SK-N-SH (cell line): ENCODE data around the gene CHCHD6. TPM values are rescaled to one million over a fixed set of nuclear protein-coding genes. Genes with fewer than 3 reads are reported as not detected.

Source experiments
- CTCF ChIA-PET: fragments of 300-600, 350-600 bp; formaldehyde crosslinking; extraction: SDS; loops from one replicate; lab custom pipeline; 2021; lab: Yijun Ruan, JAX
- POLR2A ChIA-PET: fragments of 350-600 bp; sonication (Branson Sonifier 250); formaldehyde crosslinking; extraction: SDS; loops from one replicate; lab custom pipeline; 2020; ENCODE audit warnings: antibody characterized with exemption, inconsistent platforms; lab: Yijun Ruan, JAX
- DNase-seq: peaks from one replicate; pipeline ENCODE4 v3.0.0; 2012
- H2AFZ ChIP-seq: fragments of 200-600 bp; sonication (generic); 2 replicates; pipeline ENCODE4 v1.8.1; 2016; ENCODE audit warnings: antibody characterized with exemption, mild to moderate bottlenecking, low read depth
- H3F3A ChIP-seq: fragments of 200-600 bp; sonication (generic); replicated peaks from 2 replicates; pipeline ENCODE3; 2016; ENCODE audit warnings: antibody characterized with exemption, mild to moderate bottlenecking; ENCODE audit not compliant: insufficient read depth
- H3K27ac ChIP-seq, 2 experiments: fragments of 200-500 bp in 1 of 2; fragments of 200-600 bp in 1 of 2; sonication (Bioruptor generic) in 1 of 2; sonication (generic), shearing (Covaris generic) in 1 of 2; 2 replicates each; pipeline versions ENCODE4 v1.5.1 to v1.6.1; 2014 to 2016; ENCODE audit warnings: low read depth in 2 of 2, inconsistent platforms in 1 of 2, low read length in 1 of 2, mild to moderate bottlenecking in 1 of 2, mixed read lengths in 1 of 2
- H3K27me3 ChIP-seq: fragments of 200-600 bp; sonication (generic), shearing (Covaris generic); 2 replicates; pipeline ENCODE4 v1.6.1; 2016; ENCODE audit warnings: mixed run types; ENCODE audit not compliant: insufficient read depth
- H3K36me3 ChIP-seq, 2 experiments: fragments of 200-500 bp in 1 of 2; fragments of 200-600 bp in 1 of 2; sonication (Bioruptor generic) in 1 of 2; sonication (generic) in 1 of 2; replicated peaks in 1 of 2; 2 replicates each; pipeline versions ENCODE3 to v1.5.1; 2014 to 2016; ENCODE audit warnings: low read length in 1 of 2, mild to moderate bottlenecking in 1 of 2; ENCODE audit not compliant: insufficient read depth in 2 of 2, control insufficient read depth in 1 of 2
- H3K4me1 ChIP-seq, 2 experiments: fragments of 200-500 bp in 1 of 2; fragments of 200-600 bp in 1 of 2; sonication (Bioruptor generic) in 1 of 2; sonication (generic), shearing (Covaris generic) in 1 of 2; 2 replicates each; pipeline versions ENCODE4 v1.5.1 to v1.6.1; 2014 to 2016; ENCODE audit warnings: low read depth in 1 of 2, low read length in 1 of 2, mixed run types in 1 of 2; ENCODE audit not compliant: insufficient read depth in 2 of 2, control insufficient read depth in 1 of 2
- H3K4me2 ChIP-seq: fragments of 200-600 bp; sonication (generic), shearing (Covaris generic); 2 replicates; pipeline ENCODE4 v1.6.1; 2017; ENCODE audit warnings: mixed run types
- H3K4me3 ChIP-seq, 2 experiments: fragments of 200-500 bp in 1 of 2; fragments of 200-600 bp in 1 of 2; sonication (Bioruptor generic) in 1 of 2; sonication (generic), shearing (Covaris generic) in 1 of 2; 2 replicates each; pipeline versions ENCODE4 v1.5.1 to v1.8.1; 2014 to 2016; ENCODE audit warnings: low read depth in 2 of 2, inconsistent platforms in 1 of 2, low read length in 1 of 2, mild to moderate bottlenecking in 1 of 2, mixed read lengths in 1 of 2, moderate library complexity in 1 of 2
- H3K79me2 ChIP-seq: fragments of 200-600 bp; sonication (generic); 2 replicates; pipeline ENCODE4 v1.8.1; 2017; ENCODE audit warnings: mild to moderate bottlenecking; ENCODE audit not compliant: insufficient read depth
- H3K9ac ChIP-seq: fragments of 200-600 bp; sonication (generic); 2 replicates; pipeline ENCODE4 v1.6.1; 2017; ENCODE audit warnings: mixed run types
- H3K9me2 ChIP-seq: fragments of 200-600 bp; sonication (generic); 2 replicates; pipeline ENCODE4 v1.6.1; 2017; ENCODE audit warnings: mixed run types
- H3K9me3 ChIP-seq: fragments of 200-600 bp; sonication (generic); 2 replicates; pipeline ENCODE4 v1.6.1; 2017; ENCODE audit warnings: mixed run types, mild to moderate bottlenecking, moderate library complexity
- H4K20me1 ChIP-seq: fragments of 200-600 bp; sonication (generic); 2 replicates; pipeline ENCODE4 v1.6.1; 2017; ENCODE audit warnings: mild to moderate bottlenecking, mixed run types; ENCODE audit not compliant: insufficient read depth
- CHD2 ChIP-seq: fragments of 150-350 bp; IDR thresholded peaks from 2 replicates; pipeline ENCODE4 v1.6.1; 2018; ENCODE audit warnings: low read length; ENCODE audit not compliant: partially characterized antibody
- EP300 ChIP-seq, 2 experiments: IDR thresholded peaks; 2 replicates each; pipeline versions ENCODE4 v1.4.0 to v1.6.1; 2012; ENCODE audit warnings: borderline replicate concordance in 1 of 2, low read depth in 1 of 2, low read length in 1 of 2
- EZH2phosphoT487 ChIP-seq: fragments of 200-600 bp; sonication (generic); IDR thresholded peaks from 2 replicates; pipeline ENCODE4 v1.6.1; 2017; ENCODE audit warnings: low read depth, mixed run types, mild to moderate bottlenecking, antibody characterized with exemption, moderate library complexity, borderline replicate concordance
- FOSL2 ChIP-seq: IDR thresholded peaks from 2 replicates; pipeline ENCODE4 v1.4.0; 2012; ENCODE audit warnings: low read depth, mild to moderate bottlenecking, moderate library complexity, borderline replicate concordance
- GABPA ChIP-seq: IDR thresholded peaks from 2 replicates; pipeline ENCODE4 v1.4.0; 2012; ENCODE audit warnings: low read depth, mild to moderate bottlenecking
- JUND ChIP-seq: IDR thresholded peaks from 2 replicates; pipeline ENCODE4 v1.4.0; 2012
- MEF2A ChIP-seq: IDR thresholded peaks from 2 replicates; pipeline ENCODE4 v1.4.0; 2012; ENCODE audit warnings: low read depth, borderline replicate concordance
- NFIC ChIP-seq: IDR thresholded peaks from 2 replicates; pipeline ENCODE4 v1.4.0; 2012; ENCODE audit warnings: borderline replicate concordance
- POLR2AphosphoS5 ChIP-seq: IDR thresholded peaks from 2 replicates; pipeline ENCODE4 v1.6.1; 2012; ENCODE audit warnings: low read depth, low read length
- RAD21 ChIP-seq: IDR thresholded peaks from 2 replicates; pipeline ENCODE4 v1.6.1; 2012; ENCODE audit warnings: mild to moderate bottlenecking, low read length
- RCOR1 ChIP-seq: fragments of 150-350 bp; IDR thresholded peaks from 2 replicates; pipeline ENCODE4 v1.6.1; 2017; ENCODE audit warnings: antibody characterized with exemption, low read length
- RXRA ChIP-seq: IDR thresholded peaks from 2 replicates; pipeline ENCODE4 v1.4.0; 2012; ENCODE audit warnings: low read depth, mild to moderate bottlenecking, borderline replicate concordance
- SIN3A ChIP-seq: IDR thresholded peaks from 2 replicates; pipeline ENCODE4 v1.6.1; 2012; ENCODE audit warnings: low read depth, mild to moderate bottlenecking, low read length, moderate library complexity, borderline replicate concordance
- TEAD4 ChIP-seq: IDR thresholded peaks from 2 replicates; pipeline ENCODE4 v1.4.0; 2012; ENCODE audit warnings: mild to moderate bottlenecking, borderline replicate concordance; ENCODE audit not compliant: insufficient read depth
- YY1 ChIP-seq: IDR thresholded peaks from 2 replicates; pipeline ENCODE4 v1.4.0; 2012; ENCODE audit warnings: low read depth, mild to moderate bottlenecking
- ZBTB33 ChIP-seq: IDR thresholded peaks from 2 replicates; pipeline ENCODE4 v1.4.0; 2012; ENCODE audit warnings: low read depth, borderline replicate concordance
- WGBS: methylation state at CpG from one replicate; pipeline ENCODE4 v1.1.6; 2017; ENCODE audit warnings: low lambda C conversion rate; 5-methylcytosine and 5-hydroxymethylcytosine counted together
- polyA plus RNA-seq, 3 experiments: library from polyadenylated mRNA; depleted of rRNA; stranded (reverse); fragments of >200 nt; gene quantifications; 2 replicates each; pipeline ENCODE4 v1.2.3, GENCODE V29; 2012
- TF ChIP-seq, protein P1 (sequence below): fragments of 150-350 bp; IDR thresholded peaks from 2 replicates; pipeline ENCODE4 v1.6.1; 2016; ENCODE audit warnings: mild to moderate bottlenecking, low read depth, low read length
- TF ChIP-seq, protein P2 (sequence below): IDR thresholded peaks from 2 replicates; pipeline ENCODE4 v1.4.0; 2012; ENCODE audit warnings: low read depth, borderline replicate concordance
- TF ChIP-seq, protein P3 (sequence below): fragments of 200-600 bp; sonication (generic); IDR thresholded peaks from 2 replicates; pipeline ENCODE4 v1.6.1; 2017; ENCODE audit warnings: antibody characterized with exemption, mild to moderate bottlenecking, moderate library complexity

CHCHD6 gene
- polyA plus RNA-seq, 1 of the 3 experiments (the other 2 are of a cell fraction): 42.5 TPM

GRCh38 chr3:126970921-126971320, 266.9 kb downstream of the CHCHD6 start:
- Histone ChIP-seq H3K9ac (no peak overlapping the region), H3K9me3 (peaks cover 10% of the 10 kb centered on the region; the same call in 1 of the 2 replicates), H3F3A (no peaks in the 10 kb centered on the region), H3K4me1 (peaks cover 0 to 18% of the 10 kb centered on the region in 2 experiments; a peak in 1 of 4 replicates), H3K9me2 (no peaks in the 10 kb centered on the region), H3K4me2 (no peak overlapping the region), H3K79me2 (no peaks in the 10 kb centered on the region), H3K27ac (no peak overlapping the region), H4K20me1 (no peaks in the 10 kb centered on the region), H2AFZ (no peak overlapping the region), H3K4me3 (no peak overlapping the region), H3K27me3 (no peaks in the 10 kb centered on the region), H3K36me3 (no peaks in the 10 kb centered on the region)
- no peak for DNase-seq
- WGBS: 96% methylated on average over 5 of the region's 5 CpGs
- POLR2A ChIA-PET: no interaction called here
- CTCF ChIA-PET: interaction anchor here (0.6 to 4.5 kb wide), 8 partner anchors 9 to 291 kb away, joined by 3 to 28 read pairs (median 4); partner anchors contain the start of gene PLXNA1
- TF ChIP-seq CHD2 (no peak), SIN3A (no peak), POLR2AphosphoS5 (no peak), RCOR1 (no peak), EP300 (IDR thresholded peaks at IDR 0.05; ENCODE audit: borderline replicate concordance in 1 of 2, low read depth in 1 of 2, low read length in 1 of 2) (no peak), GABPA (no peak), FOSL2 (no peak), ZBTB33 (no peak), EZH2phosphoT487 (no peak), RAD21 (no peak)
- TF ChIP-seq, protein P1, sequence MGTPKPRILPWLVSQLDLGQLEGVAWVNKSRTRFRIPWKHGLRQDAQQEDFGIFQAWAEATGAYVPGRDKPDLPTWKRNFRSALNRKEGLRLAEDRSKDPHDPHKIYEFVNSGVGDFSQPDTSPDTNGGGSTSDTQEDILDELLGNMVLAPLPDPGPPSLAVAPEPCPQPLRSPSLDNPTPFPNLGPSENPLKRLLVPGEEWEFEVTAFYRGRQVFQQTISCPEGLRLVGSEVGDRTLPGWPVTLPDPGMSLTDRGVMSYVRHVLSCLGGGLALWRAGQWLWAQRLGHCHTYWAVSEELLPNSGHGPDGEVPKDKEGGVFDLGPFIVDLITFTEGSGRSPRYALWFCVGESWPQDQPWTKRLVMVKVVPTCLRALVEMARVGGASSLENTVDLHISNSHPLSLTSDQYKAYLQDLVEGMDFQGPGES: no peak
- TF ChIP-seq, protein P2, sequence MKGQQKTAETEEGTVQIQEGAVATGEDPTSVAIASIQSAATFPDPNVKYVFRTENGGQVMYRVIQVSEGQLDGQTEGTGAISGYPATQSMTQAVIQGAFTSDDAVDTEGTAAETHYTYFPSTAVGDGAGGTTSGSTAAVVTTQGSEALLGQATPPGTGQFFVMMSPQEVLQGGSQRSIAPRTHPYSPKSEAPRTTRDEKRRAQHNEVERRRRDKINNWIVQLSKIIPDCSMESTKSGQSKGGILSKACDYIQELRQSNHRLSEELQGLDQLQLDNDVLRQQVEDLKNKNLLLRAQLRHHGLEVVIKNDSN: no peak

- Histone ChIP-seq H3K27ac (peak overlapping the region in 1 of 2 experiments; percentile 60; a peak in 1 of 4 replicates), H3K9me2 (no peaks in the 10 kb centered on the region), H2AFZ (no peak overlapping the region), H3K27me3 (no peaks in the 10 kb centered on the region), H4K20me1 (no peaks in the 10 kb centered on the region), H3K4me2 (no peak overlapping the region), H3K9ac (no peak overlapping the region), H3K9me3 (peaks cover 10% of the 10 kb centered on the region; the same call in 1 of the 2 replicates), H3K36me3 (no peaks in the 10 kb centered on the region), H3K4me1 (peaks cover 0 to 18% of the 10 kb centered on the region in 2 experiments; a peak in 1 of 4 replicates), H3K4me3 (no peak overlapping the region), H3K79me2 (no peaks in the 10 kb centered on the region), H3F3A (no peaks in the 10 kb centered on the region)
- ChIA-PET CTCF (interaction anchor here (1.0 to 4.5 kb wide), 9 partner anchors 10 to 574 kb away, joined by 3 to 28 read pairs (median 4); partner anchors contain the start of gene PLXNA1), POLR2A (interaction anchor here (1.1 kb wide), 1 partner anchor 10 kb away, joined by 5 read pairs; no protein-coding TSS in a partner anchor)
- peak; percentile 83 for DNase-seq
- WGBS: 61% methylated on average over 5 of the region's 13 CpGs
- TF ChIP-seq CHD2 (no peak), JUND (no peak), NFIC (no peak), YY1 (no peak), POLR2AphosphoS5 (no peak), SIN3A (no peak), TEAD4 (no peak), RXRA (no peak), MEF2A (no peak)
- TF ChIP-seq, protein P2: no peak
- TF ChIP-seq, protein P1: no peak
- TF ChIP-seq, protein P3, sequence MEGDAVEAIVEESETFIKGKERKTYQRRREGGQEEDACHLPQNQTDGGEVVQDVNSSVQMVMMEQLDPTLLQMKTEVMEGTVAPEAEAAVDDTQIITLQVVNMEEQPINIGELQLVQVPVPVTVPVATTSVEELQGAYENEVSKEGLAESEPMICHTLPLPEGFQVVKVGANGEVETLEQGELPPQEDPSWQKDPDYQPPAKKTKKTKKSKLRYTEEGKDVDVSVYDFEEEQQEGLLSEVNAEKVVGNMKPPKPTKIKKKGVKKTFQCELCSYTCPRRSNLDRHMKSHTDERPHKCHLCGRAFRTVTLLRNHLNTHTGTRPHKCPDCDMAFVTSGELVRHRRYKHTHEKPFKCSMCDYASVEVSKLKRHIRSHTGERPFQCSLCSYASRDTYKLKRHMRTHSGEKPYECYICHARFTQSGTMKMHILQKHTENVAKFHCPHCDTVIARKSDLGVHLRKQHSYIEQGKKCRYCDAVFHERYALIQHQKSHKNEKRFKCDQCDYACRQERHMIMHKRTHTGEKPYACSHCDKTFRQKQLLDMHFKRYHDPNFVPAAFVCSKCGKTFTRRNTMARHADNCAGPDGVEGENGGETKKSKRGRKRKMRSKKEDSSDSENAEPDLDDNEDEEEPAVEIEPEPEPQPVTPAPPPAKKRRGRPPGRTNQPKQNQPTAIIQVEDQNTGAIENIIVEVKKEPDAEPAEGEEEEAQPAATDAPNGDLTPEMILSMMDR: no peak
Observed at GRCh38 chr3:126971891-126972351, 267.9 kb downstream of the CHCHD6 start.
